Mononuclear cell (primary cell): Measurements from ENCODE around the gene NOC2L. TPM values are rescaled to one million over a fixed set of nuclear protein-coding genes. Genes with fewer than 3 reads are reported as not detected.

ENCODE experiments used
- H3K27me3 ChIP-seq: 2 replicates; pipeline ENCODE4 v1.6.0; 2011; ENCODE audit warnings: low read length, control low read depth; ENCODE audit not compliant: insufficient read depth
- H3K4me1 ChIP-seq: 2 replicates; pipeline ENCODE4 v1.5.1; 2011; ENCODE audit warnings: mild to moderate bottlenecking, low read length, control low read depth; ENCODE audit not compliant: insufficient read depth
- H3K4me3 ChIP-seq: 2 replicates; pipeline ENCODE4 v1.5.1; 2011; ENCODE audit warnings: mild to moderate bottlenecking, low read length, moderate library complexity
- H3K9me3 ChIP-seq: 2 replicates; pipeline ENCODE4 v1.5.1; 2011; ENCODE audit warnings: low read depth, mild to moderate bottlenecking, control low read depth, low read length
- total RNA-seq: library from RNA; depleted of rRNA; stranded (reverse); fragments of >200 nt; gene quantifications from one replicate; pipeline ENCODE4 v1.2.3, GENCODE V29; 2012

NOC2L gene
- total RNA-seq, 1 donor = 27.2 TPM

- Histone ChIP-seq H3K4me3 (no peak overlapping the region), H3K27me3 (peaks cover 18% of the 10 kb centered on the region), H3K9me3 (no peaks in the 10 kb centered on the region), H3K4me1 (peaks cover 9% of the 10 kb centered on the region)
Observed at GRCh38 chr1:917076-917459, 42.0 kb downstream of the NOC2L start.

DNA sequence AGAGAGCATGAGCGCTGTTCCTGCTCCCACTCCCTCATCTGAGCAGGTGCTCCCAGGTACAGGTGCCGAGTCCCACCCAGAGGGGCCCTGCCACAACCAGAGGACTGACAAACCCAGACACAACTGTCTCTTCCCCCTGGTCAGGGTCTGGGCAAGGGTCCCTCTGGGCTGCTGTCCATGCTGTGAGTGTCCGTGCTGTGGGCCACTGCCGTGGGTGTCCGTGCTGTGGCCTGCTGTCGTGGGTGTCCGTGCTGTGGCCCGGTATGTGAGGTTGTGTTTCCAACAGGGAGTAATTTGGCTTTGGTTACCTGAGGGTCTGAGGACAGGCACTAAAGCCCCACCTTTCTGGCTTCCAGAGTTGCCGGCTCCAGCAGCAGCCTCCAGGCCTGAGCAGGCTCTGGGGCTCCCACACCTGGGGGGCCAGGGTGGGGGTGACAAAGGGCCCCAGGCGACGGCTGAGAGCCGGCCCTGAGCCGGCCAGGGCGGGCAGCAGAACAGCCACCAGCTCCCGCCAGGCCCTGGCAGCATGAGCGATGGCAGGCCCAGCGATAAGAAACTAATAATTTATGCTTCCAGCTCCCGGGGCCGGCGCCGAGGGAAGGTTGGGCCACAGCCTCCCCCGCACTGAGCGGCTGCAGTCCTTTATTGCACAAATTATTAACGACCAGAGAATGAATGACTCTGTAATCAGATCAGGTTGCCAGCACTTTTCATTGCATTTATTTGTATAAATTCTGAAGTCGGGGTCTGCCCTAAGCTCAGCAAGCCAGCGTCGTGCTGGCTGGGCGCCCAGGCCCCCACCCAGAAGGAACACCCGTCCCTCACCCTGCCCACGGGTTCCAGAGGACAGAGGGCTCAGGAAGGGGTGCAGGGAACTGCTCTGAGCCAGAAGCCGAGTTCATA is 42.6 kb downstream of the NOC2L start:
- no peaks in the 10 kb centered on the region for H3K9me3 ChIP-seq
- H3K27me3 ChIP-seq = peaks cover 12% of the 10 kb centered on the region
- H3K4me1 ChIP-seq = peaks cover 9% of the 10 kb centered on the region
- no peak overlapping the region for H3K4me3 ChIP-seq

DNA sequence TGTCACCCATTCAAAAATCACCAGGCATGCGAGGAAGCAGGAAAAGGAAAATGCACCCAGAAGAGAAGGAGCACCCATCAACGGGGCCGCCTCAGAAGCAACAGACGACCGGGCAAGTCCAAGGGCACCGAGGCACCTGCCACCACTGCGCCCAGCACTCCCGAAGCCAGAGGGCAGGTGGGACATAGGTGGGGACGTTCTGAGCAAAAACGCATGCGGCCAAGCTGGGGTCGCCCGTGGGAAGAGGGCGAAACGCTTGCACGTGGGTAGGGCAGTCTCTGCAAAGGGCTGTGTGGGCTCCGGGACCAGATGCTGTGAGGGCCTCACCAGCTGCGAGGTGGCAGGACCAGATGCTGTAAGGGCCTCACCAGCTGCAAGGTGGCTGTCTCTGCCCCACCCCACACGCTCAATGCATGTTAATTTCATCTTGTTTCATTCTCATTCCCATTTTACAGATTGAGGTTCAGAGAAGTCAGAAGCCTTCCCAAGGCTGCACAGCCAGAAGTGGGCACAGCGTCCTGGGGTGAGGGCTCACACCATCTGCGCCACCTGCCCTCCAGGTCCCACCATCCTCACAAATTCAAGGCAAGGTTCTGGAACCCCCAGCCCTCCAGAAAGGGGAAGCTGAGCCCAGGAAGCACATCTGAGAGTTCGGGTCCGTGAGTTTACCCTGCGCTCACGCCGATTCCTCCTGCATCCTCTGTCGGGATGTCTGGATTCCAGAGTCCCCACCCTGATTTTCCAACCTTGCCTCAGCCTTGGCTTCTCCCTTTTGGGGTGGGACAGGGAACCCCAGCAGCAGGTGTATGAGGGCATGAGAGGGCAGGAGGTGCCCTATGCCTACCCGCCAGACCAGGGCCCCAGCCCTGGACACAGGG is 43.5 kb downstream of the NOC2L start:
- H3K9me3 ChIP-seq = no peaks in the 10 kb centered on the region
- peaks cover 1% of the 10 kb centered on the region for H3K4me1 ChIP-seq
- H3K27me3 ChIP-seq = peaks cover 6% of the 10 kb centered on the region
- no peak overlapping the region for H3K4me3 ChIP-seq

DNA sequence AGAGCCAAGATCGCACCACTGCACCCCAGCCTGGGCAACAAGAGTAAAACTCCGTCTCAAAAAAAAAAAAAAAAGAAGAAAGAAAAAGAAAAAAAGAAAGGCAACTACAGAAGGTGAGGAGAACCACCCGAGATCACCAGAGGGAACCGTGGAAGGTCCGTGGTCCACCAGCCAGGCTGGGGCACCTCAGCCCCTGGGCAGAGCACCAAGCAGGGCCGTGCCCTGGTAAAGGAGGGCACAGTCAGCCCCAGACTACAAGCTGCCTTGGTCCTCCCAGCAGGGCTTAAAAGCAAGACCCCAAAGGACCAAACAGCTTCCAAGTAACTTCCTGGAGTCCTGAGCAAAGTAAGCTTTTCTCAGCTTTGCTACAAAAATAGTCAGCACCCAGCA is 44.2 kb downstream of the NOC2L start:
- Histone ChIP-seq H3K27me3 (no peaks in the 10 kb centered on the region), H3K4me3 (no peak overlapping the region), H3K4me1 (no peaks in the 10 kb centered on the region), H3K9me3 (no peaks in the 10 kb centered on the region)

DNA sequence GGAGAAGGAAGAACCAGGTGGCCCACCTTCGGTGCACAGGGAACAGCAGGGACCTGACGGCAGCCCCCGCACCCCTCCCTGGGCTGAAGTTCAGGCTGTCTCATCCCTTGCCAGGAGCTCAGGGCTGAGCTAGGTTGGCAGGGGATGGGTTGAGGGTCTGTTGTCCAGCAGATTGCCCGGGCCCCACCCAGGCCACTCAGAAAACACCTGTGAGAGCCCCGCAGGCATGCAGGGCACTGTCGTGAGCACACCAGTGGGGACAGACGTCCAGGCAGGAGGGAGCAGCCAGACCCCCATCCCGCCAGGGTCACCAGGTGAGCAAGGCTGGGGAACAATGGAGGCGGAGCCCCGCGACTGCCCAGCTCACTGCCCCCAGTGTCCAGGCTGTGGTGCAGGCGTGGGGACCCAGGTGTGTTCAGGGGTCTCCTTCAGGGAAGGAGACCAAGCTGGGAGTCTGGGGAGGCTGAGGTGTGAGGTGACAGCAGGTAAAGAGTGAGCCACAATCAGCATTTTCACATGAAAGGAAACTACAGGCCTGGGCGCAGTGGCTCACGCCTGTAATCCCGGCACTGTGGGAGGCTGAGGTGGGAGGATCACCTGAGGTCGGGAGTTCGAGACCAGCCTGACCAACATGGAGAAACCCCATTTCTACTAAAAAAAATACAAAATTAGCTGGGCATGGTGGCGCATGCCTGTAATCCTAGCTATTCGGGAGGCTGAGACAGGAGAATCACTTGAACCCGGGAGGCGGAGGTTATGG is 44.7 kb downstream of the NOC2L start:
- H3K4me3 ChIP-seq = no peak overlapping the region
- H3K4me1 ChIP-seq = no peaks in the 10 kb centered on the region
- no peaks in the 10 kb centered on the region for H3K27me3 ChIP-seq
- no peaks in the 10 kb centered on the region for H3K9me3 ChIP-seq

GRCh38 chr1:913491-914130 is 45.4 kb downstream of the NOC2L start:
- no peaks in the 10 kb centered on the region for H3K27me3 ChIP-seq

DNA sequence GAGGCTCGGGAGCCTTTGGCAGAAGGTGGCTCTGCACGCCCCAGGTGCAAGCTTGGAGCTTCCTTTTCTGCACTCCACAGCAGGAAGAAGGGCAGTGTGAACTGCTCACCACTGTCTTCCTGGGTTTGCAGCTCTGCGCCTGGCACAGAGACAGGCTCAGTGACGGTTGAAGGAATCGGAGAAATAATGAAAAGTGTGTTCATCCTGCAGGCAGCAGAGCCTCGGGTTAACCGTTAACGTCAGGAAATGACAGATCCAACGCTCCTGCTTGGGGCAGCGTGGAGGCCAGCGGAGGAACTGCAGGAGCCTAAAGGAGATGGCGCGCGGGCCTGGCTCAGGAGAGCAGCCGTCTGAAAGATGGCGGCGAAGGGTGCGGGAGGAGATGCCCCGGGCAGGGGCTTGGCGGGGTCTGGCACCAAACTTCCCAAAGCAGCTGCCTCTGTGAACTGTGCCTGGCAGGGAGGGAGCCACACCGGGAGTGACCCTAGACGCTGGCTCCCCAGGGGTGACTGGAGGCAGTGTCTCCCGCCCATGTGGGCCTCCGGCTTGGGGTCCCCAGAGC is 46.2 kb downstream of the NOC2L start:
- Histone ChIP-seq H3K27me3 (no peaks in the 10 kb centered on the region), H3K4me1 (no peaks in the 10 kb centered on the region), H3K4me3 (no peak overlapping the region), H3K9me3 (no peaks in the 10 kb centered on the region)

More at GRCh38 chr1:913491-914130, 45.4 kb downstream of the NOC2L start:
- H3K4me1 ChIP-seq = no peaks in the 10 kb centered on the region
- H3K9me3 ChIP-seq = no peaks in the 10 kb centered on the region
- no peak overlapping the region for H3K4me3 ChIP-seq

DNA sequence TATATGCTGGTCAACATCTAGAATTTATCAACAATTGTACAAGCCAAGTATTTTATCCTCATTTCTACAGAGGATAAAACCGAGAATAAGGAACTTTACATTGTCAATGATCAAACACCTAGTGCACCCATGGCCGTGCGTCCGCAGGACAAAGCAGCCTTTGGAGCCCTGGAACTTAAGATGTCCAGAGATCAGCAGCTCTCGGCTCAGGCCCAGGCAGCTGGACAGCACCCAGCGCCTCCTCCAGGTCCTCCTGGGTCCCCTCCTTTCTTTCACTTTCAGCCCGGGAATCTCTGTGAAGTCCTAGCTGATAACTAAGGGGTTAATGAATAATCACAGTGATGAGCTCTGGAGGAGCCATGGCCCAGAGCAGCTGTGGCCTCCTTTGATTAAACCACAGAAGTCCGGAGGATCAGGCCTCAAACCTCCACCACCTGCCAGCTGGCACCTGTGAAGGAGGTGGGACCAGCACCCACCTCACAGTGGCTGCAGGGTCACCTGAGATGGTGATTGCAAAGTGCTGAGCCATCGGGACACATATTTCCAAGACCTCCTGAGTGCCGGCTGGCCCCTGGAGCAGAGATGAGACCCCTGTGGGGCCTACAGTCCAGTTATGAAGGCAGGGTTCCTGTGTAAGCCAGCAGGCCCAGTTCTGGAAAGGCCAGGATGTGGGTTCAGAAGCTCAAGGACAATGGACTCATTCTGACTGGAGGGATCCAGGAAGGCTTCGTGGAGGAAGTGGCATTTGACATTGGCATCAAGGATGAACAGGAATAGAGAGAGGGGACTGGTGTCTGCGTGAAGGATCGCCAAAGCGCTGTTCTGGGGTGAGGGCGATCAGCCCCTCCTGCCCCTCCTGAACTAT is 46.9 kb downstream of the NOC2L start:
- no peaks in the 10 kb centered on the region for H3K9me3 ChIP-seq
- H3K4me1 ChIP-seq = peaks cover under 1% of the 10 kb centered on the region
- no peaks in the 10 kb centered on the region for H3K27me3 ChIP-seq
- H3K4me3 ChIP-seq = no peak overlapping the region

DNA sequence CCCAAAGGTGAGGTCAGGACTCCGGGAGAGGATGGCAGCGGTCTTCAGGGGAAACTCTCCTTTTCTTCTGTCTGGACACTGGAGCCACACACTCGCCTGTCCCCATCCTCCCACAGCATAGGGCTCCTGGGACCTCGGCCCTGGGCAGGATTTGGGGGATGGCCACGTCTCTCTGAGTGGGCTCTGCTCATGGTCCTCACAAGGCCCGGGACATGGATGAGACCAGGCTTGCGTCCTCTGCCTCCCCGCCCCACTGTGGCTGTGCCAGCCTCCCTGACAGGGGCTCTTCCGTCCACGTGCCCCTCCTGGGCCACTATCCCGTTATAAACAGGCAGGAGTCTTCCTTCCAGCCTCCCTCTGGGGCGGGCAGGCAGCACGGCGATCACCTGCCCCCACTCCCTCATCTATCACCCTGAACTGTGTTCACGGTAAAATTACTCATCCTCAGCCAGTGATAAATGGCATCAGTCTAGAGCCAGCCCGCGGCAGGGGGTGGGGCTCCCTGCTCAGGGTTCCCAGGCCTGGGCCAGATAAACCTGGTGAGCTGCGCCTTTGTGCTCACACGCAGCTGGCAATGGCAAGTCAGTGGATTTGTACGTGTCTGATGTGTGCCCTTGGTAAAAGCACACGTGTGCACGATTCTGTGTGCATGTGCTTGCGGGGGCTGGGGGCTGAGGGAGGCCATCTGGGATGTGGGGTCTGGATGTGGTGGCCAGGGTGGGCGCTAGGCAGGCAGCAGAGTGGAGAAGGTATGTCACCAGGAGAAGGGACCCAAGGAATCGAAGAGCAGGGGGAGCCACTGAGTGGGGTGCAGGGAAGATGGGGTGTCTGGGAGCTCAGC is 48.0 kb downstream of the NOC2L start:
- Histone ChIP-seq H3K4me1 (peaks cover 10% of the 10 kb centered on the region), H3K9me3 (no peaks in the 10 kb centered on the region), H3K27me3 (no peaks in the 10 kb centered on the region), H3K4me3 (no peak overlapping the region)

GRCh38 chr1:910311-910880 is 48.7 kb downstream of the NOC2L start:
- Histone ChIP-seq H3K27me3 (peaks cover 3% of the 10 kb centered on the region), H3K9me3 (no peaks in the 10 kb centered on the region), H3K4me1 (peaks cover 17% of the 10 kb centered on the region), H3K4me3 (no peak overlapping the region)

DNA sequence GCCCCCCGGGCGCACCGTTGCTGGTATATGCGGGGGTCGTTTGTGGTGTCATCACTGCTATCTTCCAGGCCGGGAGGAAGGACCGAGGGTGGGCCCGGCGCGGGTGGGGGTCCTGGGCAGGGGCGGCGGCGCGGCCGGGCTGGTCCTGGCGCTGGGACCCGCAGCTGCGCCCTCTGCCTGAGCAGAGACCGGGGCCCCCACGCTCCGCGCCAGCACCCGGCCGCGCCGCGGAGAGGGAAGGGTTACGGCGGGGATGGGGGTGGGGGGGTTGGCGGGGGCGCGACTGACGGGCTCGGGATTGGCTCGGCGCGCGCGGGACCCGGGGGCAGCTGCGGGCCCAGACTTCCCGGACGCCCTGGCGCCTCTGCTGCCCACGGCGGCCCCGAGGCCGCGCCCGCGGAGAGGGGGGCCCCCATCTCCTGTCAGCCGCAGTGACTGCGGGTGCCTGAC is 49.2 kb downstream of the NOC2L start:
- Histone ChIP-seq H3K27me3 (peaks cover 7% of the 10 kb centered on the region), H3K4me3 (no peak overlapping the region), H3K4me1 (peaks cover 21% of the 10 kb centered on the region), H3K9me3 (no peaks in the 10 kb centered on the region)

- peaks cover 24% of the 10 kb centered on the region for H3K4me1 ChIP-seq
- H3K27me3 ChIP-seq = peaks cover 7% of the 10 kb centered on the region
- H3K9me3 ChIP-seq = no peaks in the 10 kb centered on the region
- H3K4me3 ChIP-seq = no peak overlapping the region
Observed at GRCh38 chr1:908661-909060, 50.4 kb downstream of the NOC2L start.
